Measurements from ENCODE around the gene MCTP2.

GRCh38 chr15:94359716-94360115, 128.4 kb downstream of the MCTP2 start:
- TF ChIP-seq CTCF (IDR thresholded peaks at IDR 0.05), result no peak
- TF ChIP-seq POLR2A (IDR thresholded peaks at IDR 0.05), result no peak
